Gastrocnemius medialis (tissue), 4 donors: ENCODE measurements around the gene NEDD4L. TPM values are rescaled to one million over a fixed set of nuclear protein-coding genes. Genes with fewer than 3 reads are reported as not detected.

Experiments
- ATAC-seq, 2 donors: fragments of 150-250 bp; one replicate each; pipeline ENCODE4 v1.9.1; 2016
- DNase-seq, 2 donors: peaks; one replicate each; pipeline ENCODE4 v3.0.0-alpha.2; 2019
- H3K27ac ChIP-seq, 4 donors: fragments of 200-600 bp; sonication (generic); 1 replicate in 1 of 4; 2 replicates in 3 of 4; pipeline ENCODE4 v1.5.1; 2016 to 2018; ENCODE audit warnings: mild to moderate bottlenecking in 2 of 4, moderate library complexity in 1 of 4
- H3K27me3 ChIP-seq, 3 donors: fragments of 200-600 bp; sonication (generic) in 2 of 3; 1 replicate in 1 of 3; 2 replicates in 2 of 3; pipeline versions ENCODE4 v1.5.1 to v1.6.0; 2016 to 2019; ENCODE audit warnings: mild to moderate bottlenecking in 1 of 3, moderate library complexity in 1 of 3
- H3K36me3 ChIP-seq, 2 donors: fragments of 200-600 bp; sonication (generic) in 1 of 2; one replicate each; pipeline ENCODE4 v1.5.1; 2017 to 2018
- H3K4me1 ChIP-seq, 2 donors: fragments of 200-600 bp; sonication (generic) in 1 of 2; one replicate each; pipeline ENCODE4 v1.5.1; 2016 to 2017; ENCODE audit warnings: mild to moderate bottlenecking in 2 of 2
- H3K4me3 ChIP-seq, 4 donors: fragments of 200-600 bp; sonication (generic) in 3 of 4; 1 replicate in 1 of 4; 2 replicates in 3 of 4; pipeline ENCODE4 v1.5.1; 2016 to 2019; ENCODE audit warnings: mild to moderate bottlenecking in 2 of 4
- H3K9me3 ChIP-seq, 3 donors: fragments of 200-600 bp; sonication (generic) in 2 of 3; 1 replicate in 1 of 3; 2 replicates in 2 of 3; pipeline ENCODE4 v1.5.1; 2016 to 2019
- POLR2A ChIP-seq, 2 donors: fragments of 450-650 bp; IDR thresholded peaks; one replicate each; pipeline ENCODE4 v1.6.1; 2017; ENCODE audit warnings: antibody characterized with exemption in 2 of 2, mild to moderate bottlenecking in 2 of 2, moderate library complexity in 2 of 2
- in situ Hi-C, 4 donors: fragments of 200-750 bp; cut with MboI; loops; one replicate each; pipeline versions ENCODE4 v1.15.0 to v1.8.0; 2017; ENCODE audit warnings: low sequenced_read_pairs in 4 of 4
- intact Hi-C: fragments of 100-400 bp; cut with DNase I; formaldehyde crosslinking; loops from one replicate; pipeline ENCODE4 v1.15.1; 2023; ENCODE audit warnings: low total_unique reads
- total RNA-seq, 4 donors: library from RNA; depleted of rRNA; stranded (reverse); fragments of >200 nt; gene quantifications; one replicate each; pipeline versions ENCODE4 v1.1.0 to v1.2.3, GENCODE V29; 2016
- TF ChIP-seq, protein P1 (sequence below), 5 experiments: fragments of 450-650 bp in 3 of 5; fragments of 200-600 bp in 2 of 5; sonication (generic) in 2 of 5; IDR thresholded peaks in 4 of 5; conservative IDR thresholded peaks in 1 of 5; 1 replicate in 4 of 5; 2 replicates in 1 of 5; pipeline ENCODE4 v1.5.1; 2016 to 2019; ENCODE audit warnings: antibody characterized with exemption in 5 of 5, mild to moderate bottlenecking in 3 of 5, moderate library complexity in 3 of 5

Gene NEDD4L
- total RNA-seq, 4 donors from 2014 or later: 27.4 to 81.5 (median 51.5) TPM

DNA sequence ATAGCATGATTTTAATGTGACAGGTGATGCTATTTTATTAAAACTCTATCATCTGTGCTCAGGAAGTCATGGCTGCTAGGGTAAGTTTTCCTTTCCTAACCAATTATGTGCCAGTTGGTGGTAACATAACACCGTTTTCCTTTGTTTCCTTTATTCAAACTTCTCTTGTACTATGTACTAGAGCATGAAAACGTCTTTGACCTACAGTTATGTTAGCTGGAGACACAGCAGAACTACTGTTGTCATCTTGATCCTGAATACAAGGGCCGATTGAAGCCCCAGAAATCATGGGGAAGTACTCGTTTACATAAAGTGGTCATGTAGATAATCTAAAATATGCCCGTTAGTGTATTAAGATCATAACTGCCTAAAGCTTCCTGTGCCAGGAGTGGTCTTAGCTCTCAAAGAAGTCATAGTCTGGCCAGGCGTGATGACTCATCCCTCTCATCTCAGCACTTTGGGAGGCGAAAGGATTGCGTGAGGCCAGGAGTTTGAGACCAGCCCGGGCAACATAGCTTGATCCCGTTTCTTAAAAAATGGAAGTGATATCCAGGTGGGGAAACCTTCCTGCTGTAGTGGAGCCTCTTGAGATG lies 20.5 kb downstream of the NEDD4L start:
- ATAC-seq (no peak), DNase-seq (no peak)
- no peaks in the 10 kb centered on the region for H3K4me1 ChIP-seq
- no peaks in the 10 kb centered on the region for H3K36me3 ChIP-seq
- H3K4me3 ChIP-seq: no peak overlapping the region
- H3K27me3 ChIP-seq: no peaks in the 10 kb centered on the region
- H3K9me3 ChIP-seq: no peaks in the 10 kb centered on the region
- H3K27ac ChIP-seq: no peak overlapping the region
- intact Hi-C loops (no loop called here), in situ Hi-C loops (loop anchor here in 1 of 4 donors (5.0 kb wide), 1 partner anchor 43 kb away; no protein-coding TSS in a partner anchor)
- TF ChIP-seq POLR2A (IDR thresholded peaks at IDR 0.05): no peak
- TF ChIP-seq, protein P1, sequence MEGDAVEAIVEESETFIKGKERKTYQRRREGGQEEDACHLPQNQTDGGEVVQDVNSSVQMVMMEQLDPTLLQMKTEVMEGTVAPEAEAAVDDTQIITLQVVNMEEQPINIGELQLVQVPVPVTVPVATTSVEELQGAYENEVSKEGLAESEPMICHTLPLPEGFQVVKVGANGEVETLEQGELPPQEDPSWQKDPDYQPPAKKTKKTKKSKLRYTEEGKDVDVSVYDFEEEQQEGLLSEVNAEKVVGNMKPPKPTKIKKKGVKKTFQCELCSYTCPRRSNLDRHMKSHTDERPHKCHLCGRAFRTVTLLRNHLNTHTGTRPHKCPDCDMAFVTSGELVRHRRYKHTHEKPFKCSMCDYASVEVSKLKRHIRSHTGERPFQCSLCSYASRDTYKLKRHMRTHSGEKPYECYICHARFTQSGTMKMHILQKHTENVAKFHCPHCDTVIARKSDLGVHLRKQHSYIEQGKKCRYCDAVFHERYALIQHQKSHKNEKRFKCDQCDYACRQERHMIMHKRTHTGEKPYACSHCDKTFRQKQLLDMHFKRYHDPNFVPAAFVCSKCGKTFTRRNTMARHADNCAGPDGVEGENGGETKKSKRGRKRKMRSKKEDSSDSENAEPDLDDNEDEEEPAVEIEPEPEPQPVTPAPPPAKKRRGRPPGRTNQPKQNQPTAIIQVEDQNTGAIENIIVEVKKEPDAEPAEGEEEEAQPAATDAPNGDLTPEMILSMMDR (IDR thresholded peaks at IDR 0.05 in 4 of 5, conservative IDR thresholded peaks at IDR 0.05 in 1 of 5): no peak

DNA sequence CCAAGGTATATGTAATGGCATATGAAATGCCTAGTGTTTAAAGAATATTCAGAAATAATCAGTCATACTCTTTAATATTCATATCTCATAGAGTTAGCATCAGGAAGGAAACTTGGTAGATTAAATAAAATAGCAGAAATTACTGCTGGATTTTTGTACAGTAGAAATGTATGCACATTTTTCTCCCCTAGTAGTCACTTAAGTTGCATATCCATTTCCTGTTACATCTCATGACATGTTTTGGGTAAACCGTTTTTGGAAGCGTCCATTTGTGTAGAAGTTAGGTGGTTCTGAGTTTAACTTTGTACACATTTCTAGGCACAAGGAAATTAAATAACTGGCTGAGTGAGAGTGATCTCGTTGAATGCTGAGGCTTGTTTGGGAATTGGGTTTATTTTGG lies 21.9 kb downstream of the NEDD4L start:
- DNase-seq: no peak
- Histone ChIP-seq H3K9me3 (no peaks in the 10 kb centered on the region), H3K27me3 (no peaks in the 10 kb centered on the region), H3K36me3 (no peaks in the 10 kb centered on the region), H3K4me1 (no peaks in the 10 kb centered on the region), H3K4me3 (no peak overlapping the region), H3K27ac (no peak overlapping the region)
- no peak for ATAC-seq
- intact Hi-C loops: no loop called here
- in situ Hi-C loops: no loop called here
- TF ChIP-seq POLR2A (IDR thresholded peaks at IDR 0.05): no peak
- TF ChIP-seq, protein P1 (IDR thresholded peaks at IDR 0.05 in 4 of 5, conservative IDR thresholded peaks at IDR 0.05 in 1 of 5): no peak

DNA sequence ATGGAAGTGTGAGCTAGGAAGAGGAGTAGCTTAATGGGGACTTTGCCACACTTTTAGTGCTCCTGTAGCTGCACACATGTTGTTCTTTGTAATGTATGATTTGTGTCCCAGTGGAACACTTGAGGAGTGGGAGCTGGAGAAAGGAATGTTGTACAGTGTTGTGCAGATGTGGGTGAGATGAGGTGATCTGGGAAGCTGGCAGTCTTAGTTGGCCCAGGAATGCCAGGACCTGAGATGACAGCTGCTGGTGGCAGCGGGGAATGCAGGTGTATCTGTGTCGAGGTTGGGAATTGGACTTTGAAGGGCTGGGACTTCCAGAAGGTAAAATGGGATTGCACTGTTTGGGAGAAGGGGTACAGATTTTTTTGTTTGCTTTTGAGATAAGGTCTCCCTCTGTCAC lies 23.6 kb downstream of the NEDD4L start:
- no peak for TF ChIP-seq POLR2A (IDR thresholded peaks at IDR 0.05)
- TF ChIP-seq, protein P1 (IDR thresholded peaks at IDR 0.05 in 4 of 5, conservative IDR thresholded peaks at IDR 0.05 in 1 of 5): no peak
- Histone ChIP-seq H3K4me1 (no peaks in the 10 kb centered on the region), H3K36me3 (no peaks in the 10 kb centered on the region), H3K27ac (no peak overlapping the region), H3K9me3 (no peaks in the 10 kb centered on the region), H3K27me3 (no peaks in the 10 kb centered on the region), H3K4me3 (no peak overlapping the region)
- no peak for DNase-seq
- ATAC-seq: no peak
- intact Hi-C loops: no loop called here
- in situ Hi-C loops: no loop called here

DNA sequence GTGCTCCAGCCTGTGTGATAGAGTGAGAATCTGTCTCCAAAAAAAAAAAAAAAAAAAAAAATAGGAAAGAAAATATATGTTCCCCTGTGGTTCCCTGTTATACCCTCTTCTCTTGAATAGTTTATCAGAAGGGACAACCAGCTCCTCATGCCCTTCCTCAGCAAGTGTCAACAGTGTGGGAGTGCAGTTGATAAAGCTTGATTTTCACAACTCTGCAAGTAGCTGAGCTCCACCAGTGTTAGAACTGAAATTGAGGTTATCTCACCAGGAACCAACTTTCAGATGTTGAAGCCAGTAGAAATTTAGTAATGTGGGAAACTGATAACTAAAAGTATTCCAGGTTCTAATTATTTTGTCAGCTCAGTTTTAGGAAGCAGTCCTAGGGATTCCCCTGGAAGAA lies 25.1 kb downstream of the NEDD4L start:
- ATAC-seq (no peak), DNase-seq (no peak)
- no peak for TF ChIP-seq POLR2A (IDR thresholded peaks at IDR 0.05)
- TF ChIP-seq, protein P1 (IDR thresholded peaks at IDR 0.05 in 4 of 5, conservative IDR thresholded peaks at IDR 0.05 in 1 of 5): no peak
- intact Hi-C loops: no loop called here
- Histone ChIP-seq H3K9me3 (no peaks in the 10 kb centered on the region), H3K27me3 (no peaks in the 10 kb centered on the region), H3K27ac (no peak overlapping the region), H3K4me3 (no peak overlapping the region), H3K4me1 (no peaks in the 10 kb centered on the region), H3K36me3 (no peaks in the 10 kb centered on the region)
- in situ Hi-C loops: no loop called here
